Measurements from ENCODE around the gene MAML2.

- no peak for TF ChIP-seq CTCF (conservative IDR thresholded peaks at IDR 0.05; ENCODE audit: low read length)
- no peak for TF ChIP-seq EZH2phosphoT487 (IDR thresholded peaks at IDR 0.05; ENCODE audit: borderline replicate concordance, low read depth, low read length)
Observed at GRCh38 chr11:96010683-96011082, 332.3 kb downstream of the MAML2 start.
